Cardiac muscle cell (in vitro differentiated cells and primary cell): ENCODE data around the gene ARFIP1. TPM values are rescaled to one million over a fixed set of nuclear protein-coding genes. Genes with fewer than 3 reads are reported as not detected.
A peak's percentile ranks its signal among the peaks of the same experiment; 100 is the strongest.

ENCODE experiments used
- DNase-seq, 2 donors: peaks; one replicate each; pipeline versions ENCODE4 v3.0.0 to v3.0.0-alpha.2; 2010 to 2017; ENCODE audit warnings: low read depth in 1 of 2, low spot score in 1 of 2
- H3K27ac ChIP-seq: fragments of 200-600 bp; sonication (generic); 2 replicates; pipeline ENCODE4 v1.5.1; 2016
- H3K27me3 ChIP-seq: fragments of 200-600 bp; sonication (generic); 2 replicates; pipeline ENCODE4 v1.6.0; 2016; ENCODE audit warnings: control low read depth
- H3K36me3 ChIP-seq: fragments of 200-600 bp; sonication (generic); 2 replicates; pipeline ENCODE4 v1.5.1; 2016; ENCODE audit warnings: control low read depth
- H3K4me1 ChIP-seq: fragments of 200-600 bp; sonication (generic); 2 replicates; pipeline ENCODE4 v1.8.1; 2017; ENCODE audit warnings: low read depth, mild to moderate bottlenecking, mixed run types
- H3K4me3 ChIP-seq: fragments of 200-600 bp; sonication (generic); 2 replicates; pipeline ENCODE4 v1.5.1; 2016; ENCODE audit warnings: mild to moderate bottlenecking
- H3K9me3 ChIP-seq: fragments of 200-600 bp; sonication (generic); 2 replicates; pipeline ENCODE4 v1.5.1; 2017; ENCODE audit warnings: low read depth, mild to moderate bottlenecking, control low read depth
- polyA plus RNA-seq: library from polyadenylated mRNA; unstranded; fragments of >200 nt; fragmentation: Nextera tagmentation; extraction: Ambion mirVana; gene quantifications from 2 replicates; pipeline ENCODE4 v1.2.1, GENCODE V29; 2016
- total RNA-seq: library from RNA; depleted of rRNA; stranded (reverse); fragments of >200 nt; gene quantifications from 2 replicates; pipeline ENCODE4 v1.2.3, GENCODE V29; 2016
- TF ChIP-seq, protein P1 (sequence below): IDR thresholded peaks from 2 replicates; pipeline ENCODE4 v1.5.1; 2012; ENCODE audit warnings: low read depth, mild to moderate bottlenecking, low read length

The ARFIP1 gene
- total and polyA plus RNA-seq, 2 experiments from 2014 or later, result 19.3 to 26.9 TPM

DNA sequence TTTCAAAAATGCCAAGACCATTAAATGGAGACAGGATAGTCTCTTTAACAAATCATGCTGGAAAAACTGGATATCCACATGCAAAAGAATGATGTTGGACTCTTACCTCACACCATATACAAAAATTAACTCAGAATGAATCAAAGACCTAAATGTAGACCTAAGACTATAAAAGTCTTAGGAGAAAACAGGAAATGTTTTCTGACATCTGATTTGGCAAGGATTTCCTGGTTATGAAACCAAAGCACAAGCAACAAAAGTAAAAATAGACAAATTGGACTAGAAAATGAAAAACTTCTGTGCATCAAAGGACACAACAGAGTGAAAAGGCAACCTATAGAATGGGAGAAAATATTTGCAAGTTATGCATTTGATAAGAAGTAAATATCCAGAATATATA, 37.6 kb downstream of the ARFIP1 start:
- Histone ChIP-seq H3K4me1 (no peaks in the 10 kb centered on the region), H3K27me3 (no peaks in the 10 kb centered on the region), H3K9me3 (no peaks in the 10 kb centered on the region)

DNA sequence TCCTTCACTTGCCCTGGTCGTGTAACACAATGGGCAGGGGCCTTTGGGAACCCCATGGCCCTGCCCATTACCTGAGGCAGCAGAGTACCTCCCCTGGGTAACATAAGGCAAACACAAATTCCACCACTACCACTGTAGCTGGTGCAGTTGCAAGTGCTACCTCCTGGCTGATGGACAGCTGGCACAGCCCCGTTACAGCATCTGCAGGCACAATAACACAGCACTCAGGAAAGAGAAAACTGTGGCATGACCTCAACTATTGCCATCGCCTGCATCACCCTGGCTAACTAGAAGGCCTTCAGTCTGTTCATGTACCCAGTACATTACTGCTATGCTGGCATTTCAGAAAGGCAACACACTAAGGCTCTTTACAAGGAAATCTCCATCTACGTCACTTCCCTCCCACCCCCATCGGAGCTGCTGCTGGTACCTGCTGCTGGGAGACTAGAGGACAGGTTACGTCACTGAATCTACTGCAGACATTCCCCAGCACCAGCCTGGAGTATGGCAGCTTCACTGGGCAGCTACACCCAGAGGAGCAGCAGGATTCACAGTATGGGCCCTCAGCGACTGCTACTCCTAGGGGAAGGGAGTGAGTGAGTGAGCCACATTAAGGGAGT, 39.4 kb downstream of the ARFIP1 start:
- Histone ChIP-seq H3K27me3 (no peaks in the 10 kb centered on the region), H3K27ac (no peak overlapping the region), H3K9me3 (no peaks in the 10 kb centered on the region), H3K4me1 (no peaks in the 10 kb centered on the region), H3K4me3 (no peak overlapping the region), H3K36me3 (no peaks in the 10 kb centered on the region)
- TF ChIP-seq, protein P1, sequence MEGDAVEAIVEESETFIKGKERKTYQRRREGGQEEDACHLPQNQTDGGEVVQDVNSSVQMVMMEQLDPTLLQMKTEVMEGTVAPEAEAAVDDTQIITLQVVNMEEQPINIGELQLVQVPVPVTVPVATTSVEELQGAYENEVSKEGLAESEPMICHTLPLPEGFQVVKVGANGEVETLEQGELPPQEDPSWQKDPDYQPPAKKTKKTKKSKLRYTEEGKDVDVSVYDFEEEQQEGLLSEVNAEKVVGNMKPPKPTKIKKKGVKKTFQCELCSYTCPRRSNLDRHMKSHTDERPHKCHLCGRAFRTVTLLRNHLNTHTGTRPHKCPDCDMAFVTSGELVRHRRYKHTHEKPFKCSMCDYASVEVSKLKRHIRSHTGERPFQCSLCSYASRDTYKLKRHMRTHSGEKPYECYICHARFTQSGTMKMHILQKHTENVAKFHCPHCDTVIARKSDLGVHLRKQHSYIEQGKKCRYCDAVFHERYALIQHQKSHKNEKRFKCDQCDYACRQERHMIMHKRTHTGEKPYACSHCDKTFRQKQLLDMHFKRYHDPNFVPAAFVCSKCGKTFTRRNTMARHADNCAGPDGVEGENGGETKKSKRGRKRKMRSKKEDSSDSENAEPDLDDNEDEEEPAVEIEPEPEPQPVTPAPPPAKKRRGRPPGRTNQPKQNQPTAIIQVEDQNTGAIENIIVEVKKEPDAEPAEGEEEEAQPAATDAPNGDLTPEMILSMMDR, result no peak
- DNase-seq, result no peak

More for the DNA sequence above, 37.6 kb downstream of the ARFIP1 start:
- H3K27ac ChIP-seq, result no peak overlapping the region
- TF ChIP-seq, protein P1, result no peak
- peak in 1 of 2 donors; percentile 47 for DNase-seq
- no peaks in the 10 kb centered on the region for H3K36me3 ChIP-seq
- no peak overlapping the region for H3K4me3 ChIP-seq

DNA sequence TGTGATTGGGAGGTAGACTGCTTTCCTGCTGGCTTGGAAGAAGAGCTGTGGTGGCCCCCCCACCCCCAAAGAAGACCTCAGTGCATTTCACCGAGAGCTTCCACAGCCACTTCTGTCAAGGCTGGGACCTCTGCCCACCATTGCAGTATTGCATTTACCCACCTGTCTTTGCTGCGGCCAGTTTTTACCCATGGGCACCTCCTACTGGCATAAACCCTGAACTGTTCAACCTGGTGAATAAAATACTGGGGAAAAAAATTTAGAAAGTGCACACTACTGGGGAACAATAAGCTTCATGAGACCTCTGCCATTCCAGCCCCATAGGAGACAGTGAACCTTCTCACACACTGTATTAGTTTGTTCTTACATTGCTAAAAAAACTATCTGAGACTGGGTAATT, 40.3 kb downstream of the ARFIP1 start:
- no peaks in the 10 kb centered on the region for H3K9me3 ChIP-seq
- no peak overlapping the region for H3K4me3 ChIP-seq
- H3K4me1 ChIP-seq, result no peaks in the 10 kb centered on the region
- TF ChIP-seq, protein P1, result no peak
- H3K36me3 ChIP-seq, result no peaks in the 10 kb centered on the region
- H3K27me3 ChIP-seq, result no peaks in the 10 kb centered on the region
- H3K27ac ChIP-seq, result no peak overlapping the region
- DNase-seq, result no peak

DNA sequence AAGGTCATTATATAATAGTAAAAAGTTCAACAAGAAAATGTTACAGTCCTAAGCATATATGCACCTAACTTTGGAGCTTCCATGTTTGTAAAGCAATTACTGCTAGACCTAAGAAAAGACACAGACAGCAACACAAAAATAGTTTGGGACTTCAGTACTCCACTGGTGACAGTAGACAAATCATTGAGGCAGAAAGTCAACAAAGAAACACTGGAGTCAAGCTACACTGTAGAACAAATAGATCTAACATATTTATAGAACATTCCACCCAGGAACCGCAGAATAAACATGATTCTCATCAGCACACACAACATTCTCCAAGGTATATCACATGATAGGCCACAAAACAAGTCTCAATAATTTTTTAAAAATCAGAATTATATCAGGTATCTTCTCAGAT, 42.6 kb downstream of the ARFIP1 start:
- TF ChIP-seq, protein P1, result no peak
- Histone ChIP-seq H3K4me1 (no peaks in the 10 kb centered on the region), H3K27ac (no peak overlapping the region), H3K4me3 (no peak overlapping the region), H3K27me3 (no peaks in the 10 kb centered on the region), H3K9me3 (no peaks in the 10 kb centered on the region), H3K36me3 (no peaks in the 10 kb centered on the region)
- no peak for DNase-seq

DNA sequence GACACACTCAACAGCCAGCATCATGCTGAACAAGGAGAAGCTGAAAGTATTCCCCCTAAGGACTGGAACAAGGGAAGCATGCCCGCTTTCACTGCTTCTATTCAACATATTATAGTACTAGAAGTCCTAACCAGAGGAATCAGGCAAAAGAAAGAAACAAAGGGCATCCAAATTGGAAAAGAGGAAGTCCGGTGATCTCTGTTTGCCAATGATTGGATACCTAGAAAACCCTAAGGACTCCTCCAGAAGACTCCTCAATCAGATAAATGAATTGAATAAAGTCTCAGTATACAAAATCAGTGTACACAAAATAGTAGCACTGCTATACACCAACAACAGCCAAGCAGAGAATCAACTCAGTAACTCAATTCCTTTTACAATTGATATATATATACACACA, 44.8 kb downstream of the ARFIP1 start:
- no peaks in the 10 kb centered on the region for H3K4me1 ChIP-seq
- DNase-seq, result no peak
- TF ChIP-seq, protein P1, result no peak
- no peaks in the 10 kb centered on the region for H3K9me3 ChIP-seq
- H3K27me3 ChIP-seq, result no peaks in the 10 kb centered on the region
- H3K4me3 ChIP-seq, result no peak overlapping the region
- H3K36me3 ChIP-seq, result no peaks in the 10 kb centered on the region
- H3K27ac ChIP-seq, result no peak overlapping the region
